Ectodermal cell (in vitro differentiated cells): ENCODE data around the gene STAT5A.
"Not testable (repeated sequence)": the region's sequence is repeated elsewhere in the genome, so short reads cannot be mapped to it uniquely, and the experiment has no call there.

Experiments
- H3K27ac ChIP-seq: 2 replicates; pipeline ENCODE4 v1.7.0; 2013; ENCODE audit warnings: mild to moderate bottlenecking, low read depth, low read length; ENCODE audit not compliant: insufficient read depth, poor library complexity, severe bottlenecking
- H3K27me3 ChIP-seq: 2 replicates; pipeline ENCODE4 v1.7.0; 2013; ENCODE audit warnings: mild to moderate bottlenecking, low read length; ENCODE audit not compliant: insufficient read depth, control insufficient read depth, poor library complexity, severe bottlenecking
- H3K36me3 ChIP-seq: one replicate; pipeline ENCODE4 v1.7.0; 2013; ENCODE audit warnings: low read length; ENCODE audit not compliant: control insufficient read depth, insufficient read depth
- H3K4me1 ChIP-seq: one replicate; pipeline ENCODE4 v1.7.0; 2013; ENCODE audit warnings: low read length; ENCODE audit not compliant: control insufficient read depth, insufficient read depth
- H3K4me3 ChIP-seq: 2 replicates; pipeline ENCODE4 v1.7.0; 2013; ENCODE audit warnings: low read depth, low read length, control low read depth; ENCODE audit not compliant: insufficient read depth
- H3K9me3 ChIP-seq: 2 replicates; pipeline ENCODE4 v1.7.0; 2013; ENCODE audit warnings: mild to moderate bottlenecking, low read length, moderate library complexity; ENCODE audit not compliant: control insufficient read depth
- WGBS, 2 experiments: methylation state at CpG; one replicate each; pipeline ENCODE4 v1.1.7; 2013; ENCODE audit warnings: missing lambda C conversion rate in 2 of 2; 5-methylcytosine and 5-hydroxymethylcytosine counted together

STAT5A gene

GRCh38 chr17:42345396-42346073 lies 57.2 kb downstream of the STAT5A start:
- Histone ChIP-seq H3K36me3 (peaks cover 5% of the 10 kb centered on the region), H3K4me1 (peaks cover 15% of the 10 kb centered on the region), H3K27me3 (no peaks in the 10 kb centered on the region), H3K9me3 (no peaks in the 10 kb centered on the region), H3K4me3 (no peak overlapping the region), H3K27ac (no peak overlapping the region)
- WGBS, 2 experiments, result 69 to 80% methylated on average over 13 of the region's 13 CpGs

DNA sequence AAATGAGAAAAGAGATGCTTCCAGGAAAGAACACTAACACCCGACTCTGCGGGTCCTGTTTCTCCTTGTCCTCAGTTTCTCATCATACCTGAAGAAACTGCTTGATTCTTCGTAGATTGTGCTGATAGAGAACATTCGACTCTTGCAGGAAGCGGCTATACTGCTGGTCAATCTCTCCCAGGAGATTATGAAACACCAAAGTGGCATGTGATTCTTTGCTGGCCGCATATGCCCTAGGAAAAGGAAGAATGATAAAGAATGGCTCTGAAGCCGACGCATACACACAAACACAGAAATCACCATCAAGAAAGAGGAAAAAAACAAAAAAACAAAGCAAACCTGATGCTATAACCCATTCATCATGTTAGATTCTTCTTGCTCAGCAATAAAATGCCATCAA lies 58.2 kb downstream of the STAT5A start:
- peaks cover 5% of the 10 kb centered on the region for H3K36me3 ChIP-seq
- H3K9me3 ChIP-seq, result no peaks in the 10 kb centered on the region
- H3K27ac ChIP-seq, result no peak overlapping the region
- no peak overlapping the region for H3K4me3 ChIP-seq
- no peaks in the 10 kb centered on the region for H3K27me3 ChIP-seq
- WGBS, 2 experiments, result 95% methylated on average over 8 of the region's 8 CpGs
- peaks cover 15% of the 10 kb centered on the region for H3K4me1 ChIP-seq

DNA sequence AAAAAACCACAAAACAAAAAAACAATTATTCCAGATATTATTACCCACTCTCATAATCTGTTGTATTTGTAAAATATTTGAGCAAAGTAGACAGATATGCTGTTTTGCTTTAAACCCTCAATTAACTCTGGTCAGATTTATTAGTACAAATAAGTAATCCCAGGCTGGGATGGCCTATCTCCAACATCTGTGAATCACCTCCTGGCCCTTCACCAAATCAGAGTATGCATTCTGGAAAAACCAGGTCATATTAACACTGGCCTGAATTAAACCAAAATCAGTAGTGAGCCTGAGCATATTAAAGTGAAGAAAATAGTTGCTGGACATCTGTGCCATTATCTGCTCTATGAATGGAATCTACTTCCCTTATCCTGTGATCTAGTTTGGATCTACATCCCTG lies 58.9 kb downstream of the STAT5A start:
- H3K9me3 ChIP-seq, result no peaks in the 10 kb centered on the region
- no peak overlapping the region for H3K4me3 ChIP-seq
- peaks cover 5% of the 10 kb centered on the region for H3K36me3 ChIP-seq
- no peaks in the 10 kb centered on the region for H3K27me3 ChIP-seq
- H3K4me1 ChIP-seq, result peaks cover 15% of the 10 kb centered on the region
- H3K27ac ChIP-seq, result no peak overlapping the region

DNA sequence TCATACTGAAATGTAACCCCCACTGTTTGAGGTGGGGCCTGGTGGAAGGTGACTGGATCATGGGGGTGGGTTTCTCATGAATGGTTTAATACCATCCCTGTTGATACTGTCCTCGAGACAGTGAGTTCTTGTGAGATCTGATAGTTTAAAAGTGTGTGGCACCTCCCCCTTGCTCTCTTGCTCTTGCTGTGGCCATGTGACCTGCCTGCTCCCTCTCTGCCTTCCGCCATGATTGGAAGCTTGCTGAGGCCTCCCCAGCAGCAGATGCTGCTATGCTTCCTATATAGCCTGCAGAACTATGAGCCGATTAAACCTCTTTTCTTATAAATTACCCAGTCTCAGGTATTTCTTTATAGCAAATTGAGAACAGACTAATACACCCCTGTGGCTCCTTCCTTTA lies 59.3 kb downstream of the STAT5A start:
- Histone ChIP-seq H3K4me3 (no peak overlapping the region), H3K9me3 (no peaks in the 10 kb centered on the region), H3K4me1 (peaks cover 15% of the 10 kb centered on the region), H3K27me3 (no peaks in the 10 kb centered on the region), H3K27ac (no peak overlapping the region), H3K36me3 (peaks cover 5% of the 10 kb centered on the region)
- WGBS, 2 experiments, result 89 to 92% methylated on average over 3 of the region's 3 CpGs

GRCh38 chr17:42348104-42348503 lies 59.8 kb downstream of the STAT5A start:
- Histone ChIP-seq H3K27me3 (no peaks in the 10 kb centered on the region), H3K4me1 (peaks cover 15% of the 10 kb centered on the region), H3K9me3 (no peaks in the 10 kb centered on the region), H3K4me3 (no peak overlapping the region), H3K27ac (no peak overlapping the region), H3K36me3 (peaks cover 5% of the 10 kb centered on the region)
- WGBS, 2 experiments, result 94 to 95% methylated on average over 3 of the region's 3 CpGs

DNA sequence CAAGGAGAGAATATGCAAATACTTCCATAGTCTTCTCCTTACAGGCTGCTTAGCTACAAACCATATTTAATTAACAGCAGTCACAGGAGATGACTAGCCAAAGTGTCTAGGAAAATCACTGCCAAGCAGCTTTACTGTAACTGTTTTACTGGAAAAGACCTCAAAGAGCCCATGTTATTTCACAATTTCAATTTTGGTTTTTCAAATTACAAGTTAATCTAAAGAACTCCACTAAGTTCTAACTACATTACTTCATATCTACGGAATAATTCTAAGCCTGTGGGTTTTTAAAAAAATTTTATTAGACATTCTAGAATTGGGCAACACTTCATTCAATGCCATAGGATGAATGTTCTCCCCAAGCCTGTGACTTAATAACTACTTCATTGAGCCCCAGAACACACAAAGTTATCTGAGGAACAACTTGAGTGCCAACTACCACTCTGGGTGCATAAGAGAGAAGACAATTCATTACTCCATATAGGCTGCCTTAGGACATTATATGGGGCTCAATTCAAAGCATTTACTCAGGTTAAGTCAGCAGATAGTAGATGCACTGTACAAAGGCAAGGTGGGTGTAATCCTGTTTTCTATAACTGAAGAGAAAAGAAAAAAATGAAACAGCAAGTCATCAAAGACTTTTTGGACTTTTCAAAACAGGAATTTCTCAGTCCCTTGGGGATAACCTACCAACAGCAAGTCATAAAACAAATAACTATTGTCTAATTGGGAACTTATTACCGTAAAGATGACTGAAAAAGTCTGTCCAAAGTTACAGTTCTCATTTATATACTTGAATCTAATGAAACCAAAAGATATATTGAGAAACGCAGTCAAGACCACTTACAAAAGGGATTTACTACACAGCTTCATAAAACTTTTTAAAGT lies 66.9 kb downstream of the STAT5A start:
- Histone ChIP-seq H3K36me3 (no peaks in the 10 kb centered on the region), H3K27me3 (no peaks in the 10 kb centered on the region), H3K4me1 (no peaks in the 10 kb centered on the region), H3K27ac (no peak overlapping the region), H3K9me3 (no peaks in the 10 kb centered on the region), H3K4me3 (no peak overlapping the region)
- 90 to 100% methylated on average over 2 to 3 of the region's 3 CpGs for whole genome bisulfite sequencing, 2 experiments

GRCh38 chr17:42358434-42358833 lies 70.1 kb downstream of the STAT5A start:
- H3K4me3 ChIP-seq, result no peak overlapping the region
- 77 to 83% methylated on average over 1 of the region's 1 CpG for WGBS, 2 experiments
- H3K4me1 ChIP-seq, result no peaks in the 10 kb centered on the region
- no peaks in the 10 kb centered on the region for H3K27me3 ChIP-seq
- H3K36me3 ChIP-seq, result no peaks in the 10 kb centered on the region
- H3K27ac ChIP-seq, result no peak overlapping the region
- no peaks in the 10 kb centered on the region for H3K9me3 ChIP-seq

DNA sequence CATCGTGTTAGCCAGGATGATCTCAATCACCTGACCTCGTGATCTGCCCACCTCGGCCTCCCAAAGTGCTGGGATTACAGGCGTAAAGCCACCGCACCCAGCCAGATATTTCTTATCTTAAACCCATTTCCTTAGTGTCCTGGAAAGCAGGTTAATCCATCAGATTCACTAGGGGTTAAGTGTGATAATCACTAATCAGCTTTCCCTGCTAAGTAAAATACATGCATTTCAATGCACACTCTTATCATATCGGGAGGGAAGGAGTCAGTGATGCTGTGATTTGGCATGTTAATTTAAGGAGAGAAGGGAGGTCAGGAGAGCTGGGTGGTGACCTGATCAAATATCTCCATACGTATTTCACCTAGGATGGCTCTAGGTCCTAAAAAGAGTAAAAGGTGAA lies 70.8 kb downstream of the STAT5A start:
- no peaks in the 10 kb centered on the region for H3K4me1 ChIP-seq
- H3K27ac ChIP-seq, result no peak overlapping the region
- H3K36me3 ChIP-seq, result no peaks in the 10 kb centered on the region
- 91 to 94% methylated on average over 7 of the region's 7 CpGs for WGBS, 2 experiments
- no peaks in the 10 kb centered on the region for H3K27me3 ChIP-seq
- no peak overlapping the region for H3K4me3 ChIP-seq
- H3K9me3 ChIP-seq, result no peaks in the 10 kb centered on the region

DNA sequence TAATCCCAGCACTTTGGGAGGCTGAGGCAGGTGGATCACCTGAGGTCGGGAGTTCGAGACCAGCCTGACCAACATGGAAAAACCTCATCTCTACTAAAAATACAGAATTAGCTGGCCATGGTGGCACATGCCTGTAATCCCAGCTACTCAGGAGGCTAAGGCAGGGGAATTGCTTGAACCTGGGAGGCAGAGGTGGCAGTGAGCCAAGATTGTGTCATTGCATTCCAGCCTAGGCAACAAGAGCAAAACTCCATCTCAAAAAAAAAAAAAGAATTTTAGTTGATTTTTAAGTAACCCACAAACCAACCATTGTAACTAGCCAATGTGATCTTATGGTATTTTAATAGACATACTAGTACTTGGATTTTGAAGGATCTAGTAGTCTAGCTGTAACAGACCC lies 72.1 kb downstream of the STAT5A start:
- not testable (repeated sequence) for H3K4me1 ChIP-seq, H3K4me3 ChIP-seq, H3K9me3 ChIP-seq, H3K27me3 ChIP-seq, H3K27ac ChIP-seq, H3K36me3 ChIP-seq
- 90 to 92% methylated on average over 2 of the region's 2 CpGs for WGBS, 2 experiments
